GM23338 (cell line): Measurements from ENCODE around the gene TRMT6. TPM values are rescaled to one million over a fixed set of nuclear protein-coding genes. Genes with fewer than 3 reads are reported as not detected.

Source experiments
- ATAC-seq: fragments of 200-7000 bp; cut with Tn5 transposase; 3 replicates; pipeline ENCODE4 v1.9.1; 2020
- DNase-seq: peaks from one replicate; pipeline ENCODE4 v3.0.0-alpha.2; 2015; ENCODE audit warnings: low spot score
- H2AFZ ChIP-seq: fragments of 200-600 bp; sonication (generic); 2 replicates; pipeline ENCODE4 v1.8.0; 2016; ENCODE audit warnings: antibody characterized with exemption, mild to moderate bottlenecking, moderate library complexity
- H3F3A ChIP-seq: fragments of 200-600 bp; sonication (generic); replicated peaks from 2 replicates; pipeline ENCODE4 v1.8.0; 2017; ENCODE audit warnings: antibody characterized with exemption, mixed run types, low read depth
- H3K27ac ChIP-seq: fragments of 200-600 bp; sonication (generic); 2 replicates; pipeline ENCODE4 v1.6.1; 2016; ENCODE audit warnings: low read depth
- H3K27me3 ChIP-seq: fragments of 200-600 bp; sonication (generic); 2 replicates; pipeline ENCODE4 v1.8.0; 2016; ENCODE audit warnings: mild to moderate bottlenecking, mixed run types, moderate library complexity; ENCODE audit not compliant: insufficient read depth
- H3K36me3 ChIP-seq: fragments of 200-600 bp; sonication (generic); 2 replicates; pipeline ENCODE4 v1.8.0; 2016; ENCODE audit warnings: mild to moderate bottlenecking; ENCODE audit not compliant: insufficient read depth
- H3K4me1 ChIP-seq: fragments of 200-600 bp; sonication (generic); 2 replicates; pipeline ENCODE4 v1.8.0; 2016; ENCODE audit warnings: mild to moderate bottlenecking, moderate library complexity; ENCODE audit not compliant: insufficient read depth
- H3K4me2 ChIP-seq: fragments of 200-600 bp; sonication (generic); 2 replicates; pipeline ENCODE4 v1.7.1; 2017; ENCODE audit warnings: mixed run types
- H3K4me3 ChIP-seq: fragments of 200-600 bp; sonication (generic); 2 replicates; pipeline ENCODE4 v1.6.1; 2016; ENCODE audit warnings: mixed run types
- H3K79me2 ChIP-seq: fragments of 200-600 bp; sonication (generic); replicated peaks from 2 replicates; pipeline ENCODE4 v1.8.0; 2017; ENCODE audit warnings: mild to moderate bottlenecking; ENCODE audit not compliant: insufficient read depth
- H3K9me2 ChIP-seq: fragments of 200-600 bp; sonication (generic); 2 replicates; pipeline ENCODE4 v1.8.0; 2017; ENCODE audit not compliant: insufficient read depth
- H4K20me1 ChIP-seq: fragments of 200-600 bp; sonication (generic); replicated peaks from 2 replicates; pipeline ENCODE4 v1.8.0; 2017; ENCODE audit warnings: mild to moderate bottlenecking; ENCODE audit not compliant: insufficient read depth
- H3K27ac Mint-ChIP-seq: 2 replicates; pipeline ENCODE4 v1.8.0; 2020; ENCODE audit warnings: inconsistent platforms, mild to moderate bottlenecking, moderate library complexity, mixed read lengths
- H3K27me3 Mint-ChIP-seq: 3 replicates; pipeline ENCODE4 v1.8.0; 2022; ENCODE audit warnings: low read depth, mild to moderate bottlenecking, moderate library complexity, mixed read lengths, inconsistent platforms; ENCODE audit not compliant: insufficient read depth, poor library complexity
- H3K36me3 Mint-ChIP-seq: 3 replicates; pipeline ENCODE4 v1.8.0; 2021; ENCODE audit warnings: low read depth, mild to moderate bottlenecking, inconsistent platforms, moderate library complexity, mixed read lengths
- H3K4me1 Mint-ChIP-seq: 3 replicates; pipeline ENCODE4 v1.8.0; 2020; ENCODE audit warnings: mild to moderate bottlenecking, inconsistent platforms, mixed read lengths
- H3K4me3 Mint-ChIP-seq: 3 replicates; pipeline ENCODE4 v1.8.0; 2021; ENCODE audit warnings: moderate library complexity, mild to moderate bottlenecking, inconsistent platforms, mixed read lengths
- H3K9me3 Mint-ChIP-seq: 3 replicates; pipeline ENCODE4 v1.8.0; 2020; ENCODE audit warnings: moderate library complexity, mild to moderate bottlenecking, inconsistent platforms, mixed read lengths
- CREB1 ChIP-seq: fragments of 250-450 bp; sonication (Bioruptor Pico); IDR thresholded peaks from 2 replicates; pipeline ENCODE4 v1.5.0; 2020; ENCODE audit warnings: low read depth, mild to moderate bottlenecking, moderate library complexity
- CTCF ChIP-seq, 2 experiments: fragments of 200-600 bp in 1 of 2; sonication (generic) in 1 of 2; conservative IDR thresholded peaks; 2 replicates each; pipeline versions ENCODE4 v1.5.1 to v1.6.1; 2016 to 2017; ENCODE audit warnings: antibody characterized with exemption in 2 of 2, low read depth in 2 of 2, mild to moderate bottlenecking in 2 of 2, moderate library complexity in 1 of 2
- ETS1 ChIP-seq: IDR thresholded peaks from 2 replicates; pipeline ENCODE4 v1.6.1; 2016; ENCODE audit warnings: antibody characterized with exemption
- EZH2 ChIP-seq: fragments of 200-600 bp; sonication (generic); IDR thresholded peaks from one replicate; pipeline ENCODE4 v1.8.0; 2017; ENCODE audit warnings: antibody characterized with exemption, mild to moderate bottlenecking, low read depth; ENCODE audit not compliant: unreplicated experiment
- EZH2phosphoT487 ChIP-seq: fragments of 200-600 bp; sonication (generic); IDR thresholded peaks from one replicate; pipeline ENCODE4 v1.8.1; 2018; ENCODE audit warnings: antibody characterized with exemption; ENCODE audit not compliant: unreplicated experiment
- JUNB ChIP-seq: IDR thresholded peaks from one replicate; pipeline ENCODE4 v1.6.1; 2016; ENCODE audit warnings: antibody characterized with exemption; ENCODE audit not compliant: unreplicated experiment
- NANOG ChIP-seq: IDR thresholded peaks from 2 replicates; pipeline ENCODE4 v1.6.1; 2016; ENCODE audit warnings: antibody characterized with exemption, borderline replicate concordance
- POLR2AphosphoS5 ChIP-seq: IDR thresholded peaks from 2 replicates; pipeline ENCODE4 v1.6.1; 2016; ENCODE audit warnings: antibody characterized with exemption, low read depth
- REST ChIP-seq: IDR thresholded peaks from one replicate; pipeline ENCODE4 v1.6.1; 2018; ENCODE audit warnings: antibody characterized with exemption; ENCODE audit not compliant: unreplicated experiment
- STAT1 ChIP-seq: IDR thresholded peaks from one replicate; pipeline ENCODE4 v1.6.1; 2016; ENCODE audit warnings: antibody characterized with exemption; ENCODE audit not compliant: unreplicated experiment
- ZNF114 ChIP-seq: fragments of 250-450 bp; sonication (Bioruptor Pico); IDR thresholded peaks from 2 replicates; pipeline ENCODE4 v1.5.0; 2020; ENCODE audit warnings: mild to moderate bottlenecking, moderate library complexity
- ZNF331 ChIP-seq: fragments of 250-450 bp; sonication (Bioruptor Pico); IDR thresholded peaks from 2 replicates; pipeline ENCODE4 v1.5.0; 2020; ENCODE audit warnings: low read depth, mild to moderate bottlenecking, moderate library complexity
- ZNF462 ChIP-seq: fragments of 250-450 bp; sonication (Bioruptor Pico); IDR thresholded peaks from 2 replicates; pipeline ENCODE4 v1.5.0; 2020; ENCODE audit warnings: mild to moderate bottlenecking, moderate library complexity
- polyA plus RNA-seq: library from polyadenylated mRNA; unstranded; fragments of >200 nt; fragmentation: Nextera tagmentation; extraction: Ambion mirVana; gene quantifications from 2 replicates; pipeline ENCODE4 v1.2.1, GENCODE V29; 2016
- total RNA-seq: library from RNA; depleted of rRNA; stranded (reverse); fragments of >200 nt; shearing (Covaris generic); gene quantifications from 2 replicates; pipeline ENCODE4 v1.2.3, GENCODE V29; 2014

The TRMT6 gene
- total and polyA plus RNA-seq, 2 experiments from 2014 or later: 15.5 to 26.3 TPM

GRCh38 chr20:5893621-5894020, 56.7 kb downstream of the TRMT6 start:
- ATAC-seq (no peak), DNase-seq (no peak)
- H3K9me2 ChIP-seq: no peaks in the 10 kb centered on the region
- TF ChIP-seq CREB1 (CRISPR knock-in tag) (no peak), CTCF (conservative IDR thresholded peaks at IDR 0.05; ENCODE audit: low read depth in 2 of 2) (no peak), EZH2phosphoT487 (no peak), JUNB (no peak), POLR2AphosphoS5 (no peak), STAT1 (no peak), REST (no peak), NANOG (no peak), ETS1 (no peak), ZNF114 (no peak), ZNF462 (no peak), EZH2 (no peak), ZNF331 (CRISPR knock-in tag) (no peak)
- Mint-ChIP-seq H3K27me3 (peaks cover 4% of the 10 kb centered on the region), H3K9me3 (no peaks in the 10 kb centered on the region), H3K36me3 (no peaks in the 10 kb centered on the region), H3K4me3 (no peak overlapping the region), H3K27ac (no peak overlapping the region), H3K4me1 (no peaks in the 10 kb centered on the region)
- no peak overlapping the region for H3K4me3 ChIP-seq
- H3F3A ChIP-seq: no peaks in the 10 kb centered on the region
- H3K27me3 ChIP-seq: no peaks in the 10 kb centered on the region
- no peak overlapping the region for H3K27ac ChIP-seq
- no peak overlapping the region for H3K4me2 ChIP-seq
- H4K20me1 ChIP-seq: no peaks in the 10 kb centered on the region
- no peak overlapping the region for H2AFZ ChIP-seq
- no peaks in the 10 kb centered on the region for H3K36me3 ChIP-seq
- H3K4me1 ChIP-seq: no peaks in the 10 kb centered on the region
- H3K79me2 ChIP-seq: no peaks in the 10 kb centered on the region
